Liver (tissue), 9 donors: ENCODE measurements around the gene SLC45A2. TPM values are rescaled to one million over a fixed set of nuclear protein-coding genes. Genes with fewer than 3 reads are reported as not detected.
A peak's percentile ranks its signal among the peaks of the same experiment; 100 is the strongest.
"Not testable (repeated sequence)": the region's sequence is repeated elsewhere in the genome, so short reads cannot be mapped to it uniquely, and the experiment has no call there.

ENCODE experiments used
- DNase-seq: peaks from one replicate; pipeline ENCODE4 v3.0.0-alpha.2; 2017; ENCODE audit warnings: low spot score
- H3K27ac ChIP-seq, 2 donors: one replicate each; pipeline ENCODE4 v1.7.0; 2013; ENCODE audit warnings: inconsistent platforms in 2 of 2, low read length in 2 of 2, control low read depth in 1 of 2, low read depth in 1 of 2, mild to moderate bottlenecking in 1 of 2
- H3K27me3 ChIP-seq, 4 donors: one replicate each; pipeline versions ENCODE4 v1.6.1 to v1.7.0; 2013; ENCODE audit warnings: low read length in 3 of 4, inconsistent platforms in 1 of 4, mild to moderate bottlenecking in 1 of 4, moderate library complexity in 1 of 4; ENCODE audit not compliant: control insufficient read depth in 4 of 4, insufficient read depth in 4 of 4
- H3K36me3 ChIP-seq, 4 donors: one replicate each; pipeline versions ENCODE4 v1.6.1 to v1.7.0; 2013; ENCODE audit warnings: low read length in 3 of 4, mild to moderate bottlenecking in 3 of 4, low read depth in 1 of 4, moderate library complexity in 1 of 4; ENCODE audit not compliant: control insufficient read depth in 4 of 4, insufficient read depth in 3 of 4
- H3K4me1 ChIP-seq, 4 donors: one replicate each; pipeline versions ENCODE4 v1.6.1 to v1.7.0; 2013; ENCODE audit warnings: low read length in 3 of 4, mild to moderate bottlenecking in 3 of 4, moderate library complexity in 1 of 4; ENCODE audit not compliant: control insufficient read depth in 4 of 4, insufficient read depth in 4 of 4
- H3K4me3 ChIP-seq, 3 donors: one replicate each; pipeline versions ENCODE4 v1.6.1 to v1.7.0; 2013; ENCODE audit warnings: low read length in 3 of 3, control low read depth in 1 of 3, low read depth in 1 of 3, mild to moderate bottlenecking in 1 of 3
- H3K9ac ChIP-seq, 2 donors: one replicate each; pipeline ENCODE4 v1.7.0; 2013; ENCODE audit warnings: low read length in 2 of 2, mild to moderate bottlenecking in 2 of 2, moderate library complexity in 2 of 2, control low read depth in 1 of 2, low read depth in 1 of 2
- H3K9me3 ChIP-seq, 4 donors: one replicate each; pipeline versions ENCODE4 v1.6.1 to v1.7.0; 2013; ENCODE audit warnings: low read length in 3 of 4; ENCODE audit not compliant: control insufficient read depth in 4 of 4
- EGR1 ChIP-seq, 2 donors: IDR thresholded peaks; 2 replicates each; pipeline ENCODE4 v1.6.1; 2016 to 2018; ENCODE audit warnings: antibody characterized with exemption in 2 of 2, low read depth in 2 of 2
- FOXA1 ChIP-seq: IDR thresholded peaks from 2 replicates; pipeline ENCODE4 v1.6.1; 2016; ENCODE audit warnings: antibody characterized with exemption
- GABPA ChIP-seq, 2 donors: IDR thresholded peaks in 1 of 2; conservative IDR thresholded peaks in 1 of 2; 2 replicates each; pipeline ENCODE4 v1.6.1; 2016; ENCODE audit warnings: antibody characterized with exemption in 2 of 2, mild to moderate bottlenecking in 1 of 2, moderate library complexity in 1 of 2
- HNF4A ChIP-seq, 2 donors: conservative IDR thresholded peaks; 2 replicates each; pipeline ENCODE4 v1.6.1; 2016; ENCODE audit warnings: antibody characterized with exemption in 2 of 2, mild to moderate bottlenecking in 2 of 2
- HNF4G ChIP-seq: IDR thresholded peaks from 2 replicates; pipeline ENCODE4 v1.6.1; 2016; ENCODE audit warnings: antibody characterized with exemption
- JUND ChIP-seq, 2 donors: IDR thresholded peaks; 2 replicates each; pipeline ENCODE4 v1.6.1; 2016; ENCODE audit warnings: antibody characterized with exemption in 2 of 2
- NR2F2 ChIP-seq: IDR thresholded peaks from 2 replicates; pipeline ENCODE4 v1.6.1; 2016; ENCODE audit warnings: antibody characterized with exemption
- RXRA ChIP-seq, 2 donors: IDR thresholded peaks; 2 replicates each; pipeline ENCODE4 v1.6.1; 2017 to 2018; ENCODE audit warnings: antibody characterized with exemption in 2 of 2, mild to moderate bottlenecking in 1 of 2
- TAF1 ChIP-seq: conservative IDR thresholded peaks from 2 replicates; pipeline ENCODE4 v1.6.1; 2016; ENCODE audit warnings: antibody characterized with exemption, mild to moderate bottlenecking
- YY1 ChIP-seq: IDR thresholded peaks from 2 replicates; pipeline ENCODE4 v1.6.1; 2016; ENCODE audit warnings: antibody characterized with exemption, mild to moderate bottlenecking
- WGBS: extraction: QIAGEN DNeasy Blood & Tissue Kit; methylation state at CpG from one replicate; pipeline ENCODE4 v1.1.7; 2013; 5-methylcytosine and 5-hydroxymethylcytosine counted together
- polyA plus RNA-seq, 2 donors: library from polyadenylated mRNA; stranded (reverse) in 1 of 2; unstranded in 1 of 2; fragments of 200-250 nt in 1 of 2; fragments of >200 nt in 1 of 2; fragmentation: Nextera tagmentation in 1 of 2; extraction: Ambion mirVana in 1 of 2; gene quantifications; one replicate each; pipeline versions ENCODE4 v1.2.1 to v1.2.3, GENCODE V29; 2013 to 2015
- total RNA-seq, 2 donors: library from RNA; depleted of rRNA; stranded (reverse); fragments of >200 nt; gene quantifications; one replicate each; pipeline ENCODE4 v1.2.3, GENCODE V29; 2014
- TF ChIP-seq, protein P1 (sequence below): IDR thresholded peaks from 2 replicates; pipeline ENCODE4 v1.6.1; 2016; ENCODE audit warnings: antibody characterized with exemption
- TF ChIP-seq, protein P2 (sequence below): IDR thresholded peaks from 2 replicates; pipeline ENCODE4 v1.6.1; 2016; ENCODE audit warnings: antibody characterized with exemption
- TF ChIP-seq, protein P3 (sequence below): IDR thresholded peaks from 2 replicates; pipeline ENCODE4 v1.6.1; 2016; ENCODE audit warnings: antibody characterized with exemption, mild to moderate bottlenecking
- TF ChIP-seq, protein P4 (sequence below): fragments of 150-350 bp; IDR thresholded peaks from 2 replicates; pipeline ENCODE4 v1.5.1; 2017; ENCODE audit warnings: improper control_type of control experiment, low read depth, low read length; ENCODE audit not compliant: missing input control
- TF ChIP-seq, protein P5 (sequence below): IDR thresholded peaks from 2 replicates; pipeline ENCODE4 v1.6.1; 2016; ENCODE audit warnings: antibody characterized with exemption
- donor health status: healthy.
- donor health status: healthy.
- donor health status: healthy.
- donor health status: healthy.
- donor health status: healthy.

SLC45A2 gene
- total and polyA plus RNA-seq, 4 donors, result 0.01 to 1.3 TPM; not detected in 2

DNA sequence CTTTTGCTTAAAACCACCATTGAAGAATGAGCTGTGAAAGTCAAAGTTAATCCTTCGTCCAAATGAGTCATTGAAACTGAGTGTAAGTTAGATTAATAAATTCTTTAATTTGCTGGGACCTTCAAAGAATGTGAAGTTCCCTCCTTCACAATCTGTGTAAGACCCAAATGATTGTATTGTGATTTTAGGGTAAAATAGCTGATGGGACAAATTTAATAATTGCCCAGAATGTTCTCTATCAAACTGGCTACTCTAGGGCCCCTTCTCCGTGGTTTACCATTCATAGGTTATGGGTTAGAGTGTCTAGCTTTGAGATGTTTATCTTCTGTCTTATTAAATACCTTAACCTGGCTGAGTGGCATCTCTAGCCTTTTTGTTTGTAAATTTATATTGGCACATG lies 46.6 kb upstream of the SLC45A2 start:
- DNase-seq, result no peak
- Histone ChIP-seq H3K27ac (no peak overlapping the region), H3K4me1 (peaks cover 20 to 36% (median 26%) of the 10 kb centered on the region in 4 donors), H3K27me3 (no peaks in the 10 kb centered on the region), H3K36me3 (no peaks in the 10 kb centered on the region), H3K9ac (no peak overlapping the region), H3K9me3 (no peaks in the 10 kb centered on the region), H3K4me3 (no peak overlapping the region)
- TF ChIP-seq, protein P1, sequence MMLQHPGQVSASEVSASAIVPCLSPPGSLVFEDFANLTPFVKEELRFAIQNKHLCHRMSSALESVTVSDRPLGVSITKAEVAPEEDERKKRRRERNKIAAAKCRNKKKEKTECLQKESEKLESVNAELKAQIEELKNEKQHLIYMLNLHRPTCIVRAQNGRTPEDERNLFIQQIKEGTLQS, result no peak
- TF ChIP-seq EGR1 (IDR thresholded peaks at IDR 0.05; ENCODE audit: low read depth in 2 of 2) (no peak), FOXA1 (no peak), TAF1 (no peak), HNF4G (no peak), NR2F2 (no peak), JUND (IDR thresholded peaks at IDR 0.05) (no peak), HNF4A (conservative IDR thresholded peaks at IDR 0.05) (no peak), RXRA (IDR thresholded peaks at IDR 0.05) (no peak), YY1 (no peak), GABPA (IDR thresholded peaks at IDR 0.05 in 1 of 2, conservative IDR thresholded peaks at IDR 0.05 in 1 of 2) (no peak)
- TF ChIP-seq, protein P2, sequence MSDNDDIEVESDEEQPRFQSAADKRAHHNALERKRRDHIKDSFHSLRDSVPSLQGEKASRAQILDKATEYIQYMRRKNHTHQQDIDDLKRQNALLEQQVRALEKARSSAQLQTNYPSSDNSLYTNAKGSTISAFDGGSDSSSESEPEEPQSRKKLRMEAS, result no peak
- TF ChIP-seq, protein P3, sequence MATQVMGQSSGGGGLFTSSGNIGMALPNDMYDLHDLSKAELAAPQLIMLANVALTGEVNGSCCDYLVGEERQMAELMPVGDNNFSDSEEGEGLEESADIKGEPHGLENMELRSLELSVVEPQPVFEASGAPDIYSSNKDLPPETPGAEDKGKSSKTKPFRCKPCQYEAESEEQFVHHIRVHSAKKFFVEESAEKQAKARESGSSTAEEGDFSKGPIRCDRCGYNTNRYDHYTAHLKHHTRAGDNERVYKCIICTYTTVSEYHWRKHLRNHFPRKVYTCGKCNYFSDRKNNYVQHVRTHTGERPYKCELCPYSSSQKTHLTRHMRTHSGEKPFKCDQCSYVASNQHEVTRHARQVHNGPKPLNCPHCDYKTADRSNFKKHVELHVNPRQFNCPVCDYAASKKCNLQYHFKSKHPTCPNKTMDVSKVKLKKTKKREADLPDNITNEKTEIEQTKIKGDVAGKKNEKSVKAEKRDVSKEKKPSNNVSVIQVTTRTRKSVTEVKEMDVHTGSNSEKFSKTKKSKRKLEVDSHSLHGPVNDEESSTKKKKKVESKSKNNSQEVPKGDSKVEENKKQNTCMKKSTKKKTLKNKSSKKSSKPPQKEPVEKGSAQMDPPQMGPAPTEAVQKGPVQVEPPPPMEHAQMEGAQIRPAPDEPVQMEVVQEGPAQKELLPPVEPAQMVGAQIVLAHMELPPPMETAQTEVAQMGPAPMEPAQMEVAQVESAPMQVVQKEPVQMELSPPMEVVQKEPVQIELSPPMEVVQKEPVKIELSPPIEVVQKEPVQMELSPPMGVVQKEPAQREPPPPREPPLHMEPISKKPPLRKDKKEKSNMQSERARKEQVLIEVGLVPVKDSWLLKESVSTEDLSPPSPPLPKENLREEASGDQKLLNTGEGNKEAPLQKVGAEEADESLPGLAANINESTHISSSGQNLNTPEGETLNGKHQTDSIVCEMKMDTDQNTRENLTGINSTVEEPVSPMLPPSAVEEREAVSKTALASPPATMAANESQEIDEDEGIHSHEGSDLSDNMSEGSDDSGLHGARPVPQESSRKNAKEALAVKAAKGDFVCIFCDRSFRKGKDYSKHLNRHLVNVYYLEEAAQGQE, result no peak
- TF ChIP-seq, protein P4, sequence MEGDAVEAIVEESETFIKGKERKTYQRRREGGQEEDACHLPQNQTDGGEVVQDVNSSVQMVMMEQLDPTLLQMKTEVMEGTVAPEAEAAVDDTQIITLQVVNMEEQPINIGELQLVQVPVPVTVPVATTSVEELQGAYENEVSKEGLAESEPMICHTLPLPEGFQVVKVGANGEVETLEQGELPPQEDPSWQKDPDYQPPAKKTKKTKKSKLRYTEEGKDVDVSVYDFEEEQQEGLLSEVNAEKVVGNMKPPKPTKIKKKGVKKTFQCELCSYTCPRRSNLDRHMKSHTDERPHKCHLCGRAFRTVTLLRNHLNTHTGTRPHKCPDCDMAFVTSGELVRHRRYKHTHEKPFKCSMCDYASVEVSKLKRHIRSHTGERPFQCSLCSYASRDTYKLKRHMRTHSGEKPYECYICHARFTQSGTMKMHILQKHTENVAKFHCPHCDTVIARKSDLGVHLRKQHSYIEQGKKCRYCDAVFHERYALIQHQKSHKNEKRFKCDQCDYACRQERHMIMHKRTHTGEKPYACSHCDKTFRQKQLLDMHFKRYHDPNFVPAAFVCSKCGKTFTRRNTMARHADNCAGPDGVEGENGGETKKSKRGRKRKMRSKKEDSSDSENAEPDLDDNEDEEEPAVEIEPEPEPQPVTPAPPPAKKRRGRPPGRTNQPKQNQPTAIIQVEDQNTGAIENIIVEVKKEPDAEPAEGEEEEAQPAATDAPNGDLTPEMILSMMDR, result no peak
- TF ChIP-seq, protein P5, sequence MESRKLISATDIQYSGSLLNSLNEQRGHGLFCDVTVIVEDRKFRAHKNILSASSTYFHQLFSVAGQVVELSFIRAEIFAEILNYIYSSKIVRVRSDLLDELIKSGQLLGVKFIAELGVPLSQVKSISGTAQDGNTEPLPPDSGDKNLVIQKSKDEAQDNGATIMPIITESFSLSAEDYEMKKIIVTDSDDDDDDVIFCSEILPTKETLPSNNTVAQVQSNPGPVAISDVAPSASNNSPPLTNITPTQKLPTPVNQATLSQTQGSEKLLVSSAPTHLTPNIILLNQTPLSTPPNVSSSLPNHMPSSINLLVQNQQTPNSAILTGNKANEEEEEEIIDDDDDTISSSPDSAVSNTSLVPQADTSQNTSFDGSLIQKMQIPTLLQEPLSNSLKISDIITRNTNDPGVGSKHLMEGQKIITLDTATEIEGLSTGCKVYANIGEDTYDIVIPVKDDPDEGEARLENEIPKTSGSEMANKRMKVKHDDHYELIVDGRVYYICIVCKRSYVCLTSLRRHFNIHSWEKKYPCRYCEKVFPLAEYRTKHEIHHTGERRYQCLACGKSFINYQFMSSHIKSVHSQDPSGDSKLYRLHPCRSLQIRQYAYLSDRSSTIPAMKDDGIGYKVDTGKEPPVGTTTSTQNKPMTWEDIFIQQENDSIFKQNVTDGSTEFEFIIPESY, result no peak
- 73% methylated on average over 2 of the region's 2 CpGs for WGBS

DNA sequence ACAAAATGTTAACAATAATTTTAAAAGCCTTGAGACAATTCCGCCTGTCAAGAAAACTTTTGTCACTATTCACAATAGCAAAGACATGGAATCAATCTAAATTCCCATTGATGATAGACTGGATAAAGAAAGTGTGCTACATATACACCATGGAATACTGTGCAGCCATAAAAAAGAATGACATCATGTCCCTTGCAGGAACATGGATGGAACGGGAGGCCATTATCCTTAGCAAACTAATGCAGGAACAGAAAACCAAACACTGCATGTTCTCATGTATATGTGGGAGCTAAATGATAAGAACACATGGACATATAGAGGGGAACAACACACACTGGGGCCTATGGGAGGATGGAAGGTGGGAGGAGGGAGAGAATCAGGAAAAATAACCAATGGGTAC lies 46.1 kb upstream of the SLC45A2 start:
- H3K9ac ChIP-seq, H3K4me3 ChIP-seq, DNase-seq, H3K27me3 ChIP-seq, H3K9me3 ChIP-seq, H3K36me3 ChIP-seq: not testable (repeated sequence)
- Histone ChIP-seq H3K4me1 (peaks cover 19 to 41% (median 27%) of the 10 kb centered on the region in 4 donors), H3K27ac (peak overlapping the region in 1 of 2 donors; percentile 19)
- 97% methylated on average over 2 of the region's 2 CpGs for WGBS
